ENCODE measurements around the gene PPP6R3.

- no peak for TF ChIP-seq CTCF (IDR thresholded peaks at IDR 0.05)
- no peak for TF ChIP-seq POLR2A (IDR thresholded peaks at IDR 0.05)
Measured at GRCh38 chr11:68583041-68583446, 122.5 kb downstream of the PPP6R3 start.

Measured in uterus (tissue), 2 donors.